Osteocyte (in vitro differentiated cells): ENCODE measurements around the gene AKNA. TPM values are rescaled to one million over a fixed set of nuclear protein-coding genes. Genes with fewer than 3 reads are reported as not detected.
A peak's percentile ranks its signal among the peaks of the same experiment; 100 is the strongest.

Source experiments
- DNase-seq: peaks from one replicate; pipeline ENCODE4 v3.0.0; 2021; ENCODE audit warnings: mixed read lengths; ENCODE audit not compliant: unreplicated experiment; ENCODE audit errors: extremely low spot score
- H3K27ac Mint-ChIP-seq: one replicate; pipeline ENCODE4 v1.8.0; 2021; ENCODE audit warnings: mild to moderate bottlenecking, mixed read lengths; ENCODE audit not compliant: unreplicated experiment
- H3K27me3 Mint-ChIP-seq: one replicate; pipeline ENCODE4 v1.8.0; 2021; ENCODE audit warnings: mixed read lengths; ENCODE audit not compliant: unreplicated experiment
- H3K36me3 Mint-ChIP-seq: one replicate; pipeline ENCODE4 v1.8.0; 2021; ENCODE audit warnings: mixed read lengths; ENCODE audit not compliant: unreplicated experiment
- H3K4me1 Mint-ChIP-seq: one replicate; pipeline ENCODE4 v1.8.0; 2021; ENCODE audit warnings: mixed read lengths; ENCODE audit not compliant: unreplicated experiment
- H3K4me3 Mint-ChIP-seq: one replicate; pipeline ENCODE4 v1.8.0; 2021; ENCODE audit warnings: mild to moderate bottlenecking, moderate library complexity, mixed read lengths; ENCODE audit not compliant: unreplicated experiment
- H3K9me3 Mint-ChIP-seq: one replicate; pipeline ENCODE4 v1.8.0; 2021; ENCODE audit warnings: mixed read lengths; ENCODE audit not compliant: unreplicated experiment
- total RNA-seq: library from RNA; stranded (reverse); gene quantifications from 2 replicates; pipeline ENCODE4 v1.2.1, GENCODE V29; 2021
- TF ChIP-seq, protein P1 (sequence below): fragments of 200-600 bp; sonication (generic); IDR thresholded peaks from 2 replicates; pipeline ENCODE4 v1.5.0; 2021; ENCODE audit warnings: antibody characterized with exemption, mild to moderate bottlenecking, moderate library complexity

The AKNA gene
- total RNA-seq, 1 donor from 2014 or later, result 36.0 TPM

DNA sequence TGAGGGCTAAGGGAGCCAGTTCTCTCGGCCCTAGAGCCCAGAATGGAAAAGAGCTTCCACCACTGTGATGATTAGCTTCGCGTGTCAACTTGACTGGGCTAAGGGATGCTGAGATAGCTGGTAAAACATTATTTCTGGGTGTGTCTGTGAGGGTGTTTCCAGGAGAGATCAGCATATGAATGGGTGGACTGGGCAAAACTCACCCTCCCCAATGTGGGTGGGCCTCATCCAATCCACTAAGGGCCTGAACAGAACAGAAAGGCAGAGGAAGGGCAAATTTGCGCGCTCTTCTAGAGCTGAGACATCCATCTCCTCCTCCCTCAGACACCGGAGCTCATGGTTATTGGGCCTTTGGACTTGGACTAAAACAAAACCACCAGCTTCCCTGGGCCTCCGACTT is 20.9 kb upstream of the AKNA start:
- no peaks in the 10 kb centered on the region for H3K27me3 Mint-ChIP-seq
- no peaks in the 10 kb centered on the region for H3K36me3 Mint-ChIP-seq
- no peak for DNase-seq
- no peak overlapping the region for H3K27ac Mint-ChIP-seq
- no peaks in the 10 kb centered on the region for H3K9me3 Mint-ChIP-seq
- H3K4me1 Mint-ChIP-seq, result peaks cover 10% of the 10 kb centered on the region
- TF ChIP-seq, protein P1, sequence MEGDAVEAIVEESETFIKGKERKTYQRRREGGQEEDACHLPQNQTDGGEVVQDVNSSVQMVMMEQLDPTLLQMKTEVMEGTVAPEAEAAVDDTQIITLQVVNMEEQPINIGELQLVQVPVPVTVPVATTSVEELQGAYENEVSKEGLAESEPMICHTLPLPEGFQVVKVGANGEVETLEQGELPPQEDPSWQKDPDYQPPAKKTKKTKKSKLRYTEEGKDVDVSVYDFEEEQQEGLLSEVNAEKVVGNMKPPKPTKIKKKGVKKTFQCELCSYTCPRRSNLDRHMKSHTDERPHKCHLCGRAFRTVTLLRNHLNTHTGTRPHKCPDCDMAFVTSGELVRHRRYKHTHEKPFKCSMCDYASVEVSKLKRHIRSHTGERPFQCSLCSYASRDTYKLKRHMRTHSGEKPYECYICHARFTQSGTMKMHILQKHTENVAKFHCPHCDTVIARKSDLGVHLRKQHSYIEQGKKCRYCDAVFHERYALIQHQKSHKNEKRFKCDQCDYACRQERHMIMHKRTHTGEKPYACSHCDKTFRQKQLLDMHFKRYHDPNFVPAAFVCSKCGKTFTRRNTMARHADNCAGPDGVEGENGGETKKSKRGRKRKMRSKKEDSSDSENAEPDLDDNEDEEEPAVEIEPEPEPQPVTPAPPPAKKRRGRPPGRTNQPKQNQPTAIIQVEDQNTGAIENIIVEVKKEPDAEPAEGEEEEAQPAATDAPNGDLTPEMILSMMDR, result no peak
- H3K4me3 Mint-ChIP-seq, result no peak overlapping the region

DNA sequence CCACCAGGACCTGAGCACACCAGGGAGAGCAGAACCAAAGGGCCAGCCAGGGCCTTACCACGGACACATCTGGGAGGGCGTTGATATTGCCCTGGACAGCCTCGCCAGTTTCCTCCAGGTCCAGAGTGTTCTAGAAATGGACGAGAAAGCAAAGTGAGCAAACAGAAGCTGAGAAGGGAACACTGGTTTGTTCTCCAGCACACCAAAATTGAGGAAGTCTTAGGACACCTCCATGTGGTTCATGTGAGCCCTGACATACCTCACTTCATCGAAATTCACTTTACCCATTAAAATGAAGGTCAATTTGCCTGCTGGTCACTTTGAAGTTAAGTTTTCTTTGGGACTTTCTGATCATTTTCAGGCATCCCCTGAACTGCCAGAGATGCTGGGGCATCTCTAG is 20.1 kb upstream of the AKNA start:
- H3K9me3 Mint-ChIP-seq, result no peaks in the 10 kb centered on the region
- H3K4me3 Mint-ChIP-seq, result no peak overlapping the region
- TF ChIP-seq, protein P1, result no peak
- no peaks in the 10 kb centered on the region for H3K36me3 Mint-ChIP-seq
- no peak overlapping the region for H3K27ac Mint-ChIP-seq
- no peak for DNase-seq
- H3K4me1 Mint-ChIP-seq, result peaks cover 3% of the 10 kb centered on the region
- H3K27me3 Mint-ChIP-seq, result no peaks in the 10 kb centered on the region

DNA sequence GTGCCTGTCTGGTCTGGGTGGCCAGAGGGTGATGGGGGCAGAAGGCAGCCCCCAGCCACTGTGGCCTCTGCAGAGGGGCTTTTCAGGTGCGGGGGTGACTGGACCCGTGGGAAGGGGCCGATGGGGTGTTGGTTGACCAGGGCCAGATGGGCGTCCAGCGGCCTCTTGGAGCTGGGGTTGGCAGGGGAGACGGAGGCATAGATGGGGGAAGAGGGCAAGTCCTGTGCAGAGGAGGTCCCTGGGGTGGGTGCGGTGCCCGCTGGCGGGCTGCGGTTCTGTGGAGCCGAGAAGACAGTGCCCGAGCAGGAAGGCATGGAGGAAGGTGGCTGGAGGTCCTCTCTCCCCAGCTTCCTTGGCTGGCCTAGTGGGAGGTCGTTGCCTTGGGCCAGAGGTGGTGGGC is 18.7 kb upstream of the AKNA start:
- peaks cover 2% of the 10 kb centered on the region for H3K36me3 Mint-ChIP-seq

GRCh38 chr9:114405294-114406034 is 17.7 kb upstream of the AKNA start:
- H3K4me1 Mint-ChIP-seq, result peaks cover 3% of the 10 kb centered on the region
- H3K27ac Mint-ChIP-seq, result no peak overlapping the region
- no peaks in the 10 kb centered on the region for H3K9me3 Mint-ChIP-seq
- no peaks in the 10 kb centered on the region for H3K27me3 Mint-ChIP-seq
- DNase-seq, result peak; percentile 89
- TF ChIP-seq, protein P1, result peak; percentile 88
- peaks cover 2% of the 10 kb centered on the region for H3K36me3 Mint-ChIP-seq
- no peak overlapping the region for H3K4me3 Mint-ChIP-seq

More for the DNA sequence above, 18.7 kb upstream of the AKNA start:
- Mint-ChIP-seq H3K27ac (no peak overlapping the region), H3K9me3 (no peaks in the 10 kb centered on the region), H3K27me3 (no peaks in the 10 kb centered on the region), H3K4me1 (peaks cover 3% of the 10 kb centered on the region), H3K4me3 (no peak overlapping the region)
- TF ChIP-seq, protein P1, result no peak
- no peak for DNase-seq

GRCh38 chr9:114404531-114404930 is 16.7 kb upstream of the AKNA start:
- H3K9me3 Mint-ChIP-seq, result no peaks in the 10 kb centered on the region
- no peak overlapping the region for H3K4me3 Mint-ChIP-seq
- no peaks in the 10 kb centered on the region for H3K27me3 Mint-ChIP-seq
- no peak for DNase-seq
- TF ChIP-seq, protein P1, result no peak
- peaks cover 1% of the 10 kb centered on the region for H3K4me1 Mint-ChIP-seq
- no peak overlapping the region for H3K27ac Mint-ChIP-seq
- peaks cover 2% of the 10 kb centered on the region for H3K36me3 Mint-ChIP-seq
